Activated naive CD4-positive, alpha-beta T cell (primary cell): ENCODE results near the gene TMEM134.
"Not testable (repeated sequence)": the region's sequence is repeated elsewhere in the genome, so short reads cannot be mapped to it uniquely, and the experiment has no call there.

Experiments used
- DNase-seq, 4 experiments: peaks; one replicate each; lab custom pipeline; 2025; lab: John Stamatoyannopoulos, UW

Gene TMEM134, protein sequence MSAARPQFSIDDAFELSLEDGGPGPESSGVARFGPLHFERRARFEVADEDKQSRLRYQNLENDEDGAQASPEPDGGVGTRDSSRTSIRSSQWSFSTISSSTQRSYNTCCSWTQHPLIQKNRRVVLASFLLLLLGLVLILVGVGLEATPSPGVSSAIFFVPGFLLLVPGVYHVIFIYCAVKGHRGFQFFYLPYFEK

DNA sequence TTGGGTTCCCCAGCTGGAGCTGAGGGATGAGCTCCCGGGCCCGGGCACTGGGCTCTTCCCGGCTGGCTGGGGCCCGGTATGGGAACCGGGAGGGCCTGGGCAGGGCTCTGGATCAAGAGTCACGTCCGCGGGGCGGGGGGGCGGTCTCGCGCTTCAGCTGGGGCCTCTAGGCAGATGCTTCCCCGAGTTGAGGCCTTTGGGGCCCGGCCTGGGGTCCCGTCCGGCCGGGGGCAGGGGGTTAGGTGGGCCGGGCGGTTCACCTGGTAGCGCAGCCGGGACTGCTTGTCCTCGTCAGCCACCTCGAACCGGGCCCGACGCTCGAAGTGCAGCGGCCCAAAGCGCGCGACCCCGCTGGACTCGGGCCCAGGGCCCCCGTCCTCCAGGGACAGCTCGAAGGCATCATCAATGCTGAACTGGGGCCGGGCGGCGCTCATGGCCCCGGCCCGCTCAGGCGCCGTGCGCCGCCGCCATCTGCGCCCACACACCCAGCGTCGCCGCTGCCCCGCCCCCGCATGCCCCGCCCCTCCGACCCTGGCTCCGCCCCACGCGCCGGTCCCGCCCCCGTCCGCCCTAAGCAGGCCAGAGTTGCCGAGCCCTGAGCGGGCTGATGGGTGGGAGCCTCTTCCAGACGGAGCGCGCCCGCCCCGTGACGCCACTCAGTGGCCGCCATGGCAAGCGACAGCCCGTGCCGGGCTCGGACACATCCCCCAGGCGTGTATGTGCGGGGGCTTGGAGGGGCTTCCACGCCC is at the start of gene TMEM134:
Gene TMEM134, minus strand, starts transcription at position 493 of the 749 bp plus-strand sequence. Its CDS starts 59 bp downstream, at position 434.
- peak; percentile 85 to 93 (median 90) for DNase-seq

DNA sequence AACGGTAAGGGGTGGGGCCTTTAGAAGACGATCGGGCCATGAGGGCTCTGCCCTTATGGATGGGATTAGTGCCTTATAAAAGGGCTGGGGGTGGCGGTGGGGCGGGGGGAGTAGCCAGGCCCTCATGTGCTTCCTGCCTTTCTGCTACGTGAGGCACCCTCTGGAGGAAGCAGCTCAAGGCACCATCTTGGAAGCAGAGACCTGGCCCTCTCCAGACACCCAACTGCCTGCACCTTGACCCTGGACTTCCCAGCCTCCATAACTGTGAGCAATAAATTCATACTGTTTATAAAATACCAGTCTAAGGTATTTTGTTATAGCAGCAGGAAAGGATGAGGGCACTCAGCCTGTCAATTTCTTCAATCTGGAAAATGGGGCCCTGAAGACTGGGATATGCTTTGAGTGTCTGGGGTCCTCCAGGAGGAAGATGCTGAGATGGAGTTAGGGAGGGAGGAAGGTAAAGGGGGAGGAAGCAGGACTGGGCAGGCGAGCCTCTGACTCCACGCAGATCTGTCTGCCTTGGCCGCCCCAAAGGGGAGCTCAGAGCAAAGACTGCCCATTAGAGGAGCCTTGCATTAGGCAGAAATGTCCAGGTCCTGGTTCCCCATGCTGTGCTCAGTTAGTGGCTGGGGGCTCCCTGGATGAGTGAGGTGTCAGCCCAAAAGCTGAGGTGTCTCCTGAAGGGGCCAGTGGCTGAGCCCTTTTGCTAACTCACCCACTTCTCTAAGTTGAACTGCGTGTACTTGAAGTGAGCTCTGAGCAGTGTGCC is 48.9 kb upstream of the TMEM134 start:
- DNase-seq: no peak

DNA sequence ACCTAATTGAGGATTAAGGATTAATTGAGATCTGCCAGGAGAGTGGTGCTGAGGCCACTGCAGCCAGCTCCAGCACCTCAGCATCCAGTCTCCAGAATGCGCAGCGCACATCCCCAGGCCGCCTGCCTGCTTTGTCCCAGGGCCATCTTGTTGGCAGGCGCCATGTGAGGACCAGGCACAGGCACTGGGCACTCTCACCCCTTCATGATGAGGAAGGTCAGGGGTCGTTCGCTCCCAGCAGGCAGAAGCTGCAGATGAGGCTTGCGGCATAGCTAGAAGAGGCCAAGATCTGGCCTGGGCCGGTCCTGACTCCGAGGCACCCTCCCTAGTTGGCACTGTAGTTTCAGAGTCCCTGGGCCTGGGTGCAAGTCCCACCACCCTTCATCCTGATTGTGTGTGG is 47.8 kb upstream of the TMEM134 start:
- DNase-seq: no peak

DNA sequence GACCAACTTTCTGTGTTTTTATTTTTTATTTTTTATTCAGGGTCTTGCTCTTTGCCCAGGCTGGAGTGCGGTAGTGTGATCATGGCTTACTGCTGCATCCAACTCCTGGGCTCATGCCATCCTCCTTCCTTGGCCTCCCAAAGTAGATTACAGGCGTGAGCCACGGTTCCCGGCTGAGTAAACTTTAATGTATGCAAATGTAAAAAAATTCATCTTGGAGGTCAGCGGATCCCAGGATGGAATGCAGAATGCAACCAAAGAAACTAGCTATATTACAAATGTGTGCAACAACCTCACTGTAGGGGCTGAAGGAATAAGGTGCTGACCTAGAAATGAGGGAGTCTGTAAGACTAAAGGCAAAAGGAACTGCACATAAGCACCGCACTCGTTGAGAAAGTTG is 45.1 kb upstream of the TMEM134 start:
- DNase-seq: no peak

DNA sequence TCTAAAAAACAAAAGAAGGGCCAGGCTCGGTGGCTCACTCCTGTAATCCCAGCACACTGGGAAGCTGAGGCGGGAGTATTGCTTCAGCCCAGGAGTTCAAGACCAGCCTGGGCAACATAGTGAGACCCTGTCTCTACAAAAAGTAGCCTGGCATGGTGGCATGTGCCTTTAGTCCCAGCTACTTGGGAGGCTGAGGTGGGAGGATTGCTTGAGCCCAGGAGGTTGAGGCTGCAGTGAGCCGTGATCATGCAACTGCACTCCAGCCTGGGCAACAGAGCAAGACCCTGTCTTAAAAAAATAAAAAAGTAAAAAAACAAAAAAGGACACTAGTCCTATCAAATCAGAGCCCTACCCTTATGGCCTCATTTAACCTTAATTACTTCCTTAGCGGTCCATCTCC is 42.5 kb upstream of the TMEM134 start:
- not testable (repeated sequence) for DNase-seq

DNA sequence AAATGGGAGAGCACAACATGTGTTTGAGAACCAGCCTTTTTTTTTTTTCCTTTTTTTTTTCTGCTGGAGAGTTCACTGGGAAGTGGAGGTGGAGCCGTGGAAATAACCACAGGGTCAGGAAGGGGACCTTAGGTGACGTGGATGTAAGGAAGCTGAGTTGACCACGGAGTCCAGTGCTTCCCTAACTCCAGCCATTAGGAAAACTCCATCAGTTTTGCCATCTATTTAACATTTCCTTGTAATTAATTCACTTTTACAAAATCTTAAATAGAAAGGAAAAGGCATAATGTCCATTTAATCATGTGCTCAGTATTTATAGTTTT is 40.9 kb upstream of the TMEM134 start:
- no peak for DNase-seq

DNA sequence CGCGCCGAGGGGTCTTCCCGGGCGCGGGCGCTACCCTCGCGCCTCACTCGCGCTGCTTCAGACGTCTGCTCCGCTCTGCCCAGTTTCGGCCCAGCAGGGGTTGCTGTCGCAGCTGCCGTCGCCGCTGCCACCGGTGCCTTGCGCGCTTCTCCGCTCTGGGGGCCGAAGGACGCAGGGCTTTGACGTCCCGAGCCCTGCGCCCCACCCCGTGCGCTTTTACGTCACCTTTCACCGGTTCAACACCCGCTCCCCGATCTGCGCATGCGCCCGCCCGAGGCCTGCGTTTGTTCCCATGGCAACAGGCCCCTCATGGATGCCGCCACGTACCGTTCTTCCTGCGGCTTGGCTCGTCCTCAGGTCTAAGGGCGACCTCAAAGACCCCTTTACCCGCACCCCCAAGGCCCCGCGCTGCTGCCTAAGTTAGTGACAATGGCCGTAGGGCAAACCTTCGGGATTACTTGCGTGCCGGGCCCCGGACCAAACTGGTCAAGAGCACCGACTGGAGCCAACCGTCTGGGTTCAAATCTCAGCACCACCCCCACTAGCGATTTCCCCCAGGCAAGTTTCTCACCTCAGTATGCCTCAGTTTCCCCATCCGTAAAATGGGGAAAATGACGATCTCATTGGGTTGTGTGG is 39.6 kb upstream of the TMEM134 start:
- peak; percentile 96 to 99 (median 98) for DNase-seq

DNA sequence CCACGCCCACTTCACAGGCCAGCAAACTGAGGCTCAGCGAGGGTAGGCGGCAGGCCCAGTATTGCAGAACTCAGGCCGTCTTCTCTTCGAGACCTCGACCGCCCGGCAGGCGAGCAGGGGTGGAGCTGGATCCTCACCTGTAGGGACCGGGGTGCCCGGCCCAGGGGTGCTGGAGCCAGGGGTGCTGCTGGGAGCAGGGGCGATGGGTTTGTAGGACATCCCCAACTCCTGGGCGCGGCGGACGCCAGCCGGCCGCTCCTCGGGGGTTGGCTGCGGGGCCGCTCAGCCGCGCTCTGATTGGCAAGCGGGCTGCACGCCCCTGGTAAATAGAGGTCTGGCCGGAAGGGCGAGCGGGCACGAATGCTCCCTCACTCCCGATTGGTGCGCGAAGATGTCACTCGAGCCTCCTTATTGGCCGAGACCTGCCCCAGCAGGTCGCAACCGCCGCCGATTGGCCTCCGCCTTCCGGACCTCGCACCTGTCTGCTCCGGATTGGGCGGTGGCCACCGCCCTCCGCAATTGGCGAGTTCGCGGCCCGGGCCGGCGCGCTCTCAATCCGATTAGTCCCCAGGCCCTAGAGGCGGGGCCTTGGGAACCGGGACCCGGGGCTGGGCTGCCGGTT is 38.9 kb upstream of the TMEM134 start, which contains the start of gene CDK2AP2:
Gene CDK2AP2, minus strand, starts transcription at position 299 of the 622 bp plus-strand sequence. Its CDS starts 80 bp downstream, at position 219.
- DNase-seq: peak; percentile 90 to 96 (median 92)

DNA sequence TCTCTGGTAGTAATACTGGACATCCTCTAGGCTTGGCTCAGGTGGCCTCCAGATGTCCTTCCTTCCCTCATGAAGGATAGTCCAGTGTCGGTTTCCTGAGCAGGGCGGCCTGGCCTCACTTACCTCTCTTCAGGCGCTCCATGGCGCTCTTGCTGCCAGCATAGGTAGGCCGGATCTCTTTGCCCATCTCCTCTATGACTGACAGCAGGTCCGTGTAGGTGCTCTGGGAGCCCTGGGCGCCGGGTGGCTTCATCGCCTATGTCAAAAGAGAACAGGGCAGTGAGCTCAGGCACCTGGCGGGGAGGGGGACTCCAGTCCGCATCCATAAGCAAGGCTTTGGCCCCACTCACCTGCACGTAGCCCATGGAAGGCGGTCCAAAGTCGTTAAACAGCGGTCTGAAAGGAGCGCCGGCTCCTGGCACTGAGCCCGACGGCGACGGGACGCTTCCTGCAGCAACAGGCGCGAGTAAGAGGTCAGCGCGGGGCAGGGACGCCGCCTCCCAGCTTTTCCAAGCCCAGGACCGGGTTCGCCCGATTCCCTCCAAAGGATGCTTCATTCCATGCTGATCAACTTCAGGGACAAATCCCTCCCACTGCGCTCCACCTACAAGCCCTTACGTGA is 38.3 kb upstream of the TMEM134 start:
- peak in 1 of 4 experiments; percentile 53 for DNase-seq

DNA sequence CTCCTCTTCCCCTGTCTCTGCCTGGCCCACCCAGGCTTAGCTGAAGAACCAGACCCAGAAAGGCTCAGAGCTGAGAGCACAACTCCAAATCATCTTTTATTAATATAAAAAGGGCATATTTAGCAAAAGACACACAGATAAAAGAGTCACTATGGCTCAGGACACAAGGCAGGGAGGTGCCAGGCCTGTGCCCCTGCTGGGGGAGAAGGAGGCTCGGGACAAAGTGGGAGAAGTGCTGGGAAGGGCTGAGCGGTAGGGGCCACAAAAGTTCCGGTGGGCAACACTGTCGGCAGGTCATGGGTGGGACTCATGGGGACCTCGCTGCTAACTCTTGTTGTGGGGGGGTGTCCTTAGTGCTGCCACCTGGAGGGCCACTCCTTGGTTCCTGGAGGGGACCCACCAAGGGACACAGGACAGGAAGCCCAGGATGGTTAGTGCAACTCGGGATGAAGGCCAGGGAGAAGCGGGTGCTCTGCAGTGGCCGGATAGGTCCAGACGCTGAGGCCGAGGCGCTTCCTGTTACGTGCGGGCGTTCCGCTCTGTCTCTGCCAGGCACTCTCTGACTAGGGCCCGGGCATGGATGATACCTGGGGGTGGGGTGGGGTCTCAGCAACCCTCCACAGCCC is 37.5 kb upstream of the TMEM134 start:
- no peak for DNase-seq

DNA sequence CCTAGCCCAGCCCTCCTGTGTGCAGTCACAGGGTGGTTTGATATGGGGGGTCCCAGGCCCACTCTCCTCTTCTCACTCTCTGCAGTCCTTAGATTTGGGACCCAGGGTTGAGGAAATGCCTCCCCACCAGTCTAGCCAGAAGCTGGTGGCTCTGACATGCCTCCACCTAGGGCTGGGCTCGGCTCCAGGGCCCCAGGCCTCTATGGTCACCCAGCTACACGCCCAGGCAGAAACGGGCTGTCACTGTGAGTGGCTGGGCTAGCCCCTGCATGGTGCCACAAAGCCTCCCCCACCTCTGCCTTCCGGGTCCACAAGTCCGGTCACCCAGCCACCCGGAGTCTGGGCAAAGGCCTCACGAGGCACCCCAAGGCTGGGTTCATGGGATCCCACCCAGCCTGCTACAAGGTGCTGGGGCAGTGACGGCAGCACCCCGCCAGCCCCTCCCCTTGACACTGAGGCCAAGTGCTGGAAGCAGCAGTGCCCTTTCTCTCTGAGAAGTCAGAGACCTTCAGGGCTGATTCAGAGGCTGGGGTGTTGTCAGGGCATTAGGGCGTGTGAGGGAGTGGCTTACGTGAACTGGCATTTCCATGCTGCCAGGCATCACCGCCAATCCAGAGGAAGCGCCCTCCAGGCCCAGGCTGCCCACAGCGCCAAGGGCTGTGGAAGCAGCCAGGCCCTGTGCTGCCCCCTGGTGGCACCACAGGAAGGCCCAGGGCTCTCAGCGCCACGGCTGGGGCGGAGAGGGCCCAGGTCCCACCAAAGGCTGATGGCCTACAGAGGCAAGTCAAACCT is 36.8 kb upstream of the TMEM134 start:
- DNase-seq: peak; percentile 74 to 86 (median 79)

DNA sequence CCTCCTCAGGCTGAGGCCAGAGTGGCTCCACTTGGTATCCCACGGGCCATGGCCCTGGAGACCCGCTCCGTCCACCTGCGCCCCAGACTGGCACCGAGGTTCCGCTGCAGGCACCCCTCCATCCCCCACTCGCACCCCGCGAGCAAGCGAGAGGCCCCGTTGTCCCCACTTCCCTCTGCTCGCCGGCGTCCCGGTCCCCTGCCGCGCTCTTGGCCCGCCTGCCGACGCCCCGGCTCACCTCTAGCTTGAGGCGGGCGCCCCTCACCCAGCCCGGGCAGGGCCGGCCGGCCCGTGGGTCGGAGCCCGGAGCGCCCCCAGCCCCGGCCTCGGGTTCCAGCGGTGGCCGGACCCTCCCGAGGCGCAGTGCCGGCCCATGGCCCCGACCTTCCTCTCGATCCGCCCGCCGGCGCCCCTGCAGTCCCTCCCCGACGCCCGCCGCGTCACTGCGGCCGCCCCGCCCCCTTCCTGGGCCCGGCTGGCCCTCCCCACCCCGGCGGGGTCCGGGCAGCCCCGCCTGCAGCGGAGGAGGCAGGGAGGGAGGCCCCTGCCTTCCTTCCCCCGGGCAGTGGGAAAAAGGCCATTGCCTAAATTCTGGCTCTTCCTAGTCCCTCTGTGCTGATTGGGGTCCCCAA is 36.0 kb upstream of the TMEM134 start, which contains the start of gene PITPNM1:
Gene PITPNM1, minus strand, starts transcription at position 414 of the 632 bp plus-strand sequence. CDS start 1,183 bp downstream, outside the sequence.
- DNase-seq: peak in 3 of 4 experiments; percentile 28 to 65 (median 35)

DNA sequence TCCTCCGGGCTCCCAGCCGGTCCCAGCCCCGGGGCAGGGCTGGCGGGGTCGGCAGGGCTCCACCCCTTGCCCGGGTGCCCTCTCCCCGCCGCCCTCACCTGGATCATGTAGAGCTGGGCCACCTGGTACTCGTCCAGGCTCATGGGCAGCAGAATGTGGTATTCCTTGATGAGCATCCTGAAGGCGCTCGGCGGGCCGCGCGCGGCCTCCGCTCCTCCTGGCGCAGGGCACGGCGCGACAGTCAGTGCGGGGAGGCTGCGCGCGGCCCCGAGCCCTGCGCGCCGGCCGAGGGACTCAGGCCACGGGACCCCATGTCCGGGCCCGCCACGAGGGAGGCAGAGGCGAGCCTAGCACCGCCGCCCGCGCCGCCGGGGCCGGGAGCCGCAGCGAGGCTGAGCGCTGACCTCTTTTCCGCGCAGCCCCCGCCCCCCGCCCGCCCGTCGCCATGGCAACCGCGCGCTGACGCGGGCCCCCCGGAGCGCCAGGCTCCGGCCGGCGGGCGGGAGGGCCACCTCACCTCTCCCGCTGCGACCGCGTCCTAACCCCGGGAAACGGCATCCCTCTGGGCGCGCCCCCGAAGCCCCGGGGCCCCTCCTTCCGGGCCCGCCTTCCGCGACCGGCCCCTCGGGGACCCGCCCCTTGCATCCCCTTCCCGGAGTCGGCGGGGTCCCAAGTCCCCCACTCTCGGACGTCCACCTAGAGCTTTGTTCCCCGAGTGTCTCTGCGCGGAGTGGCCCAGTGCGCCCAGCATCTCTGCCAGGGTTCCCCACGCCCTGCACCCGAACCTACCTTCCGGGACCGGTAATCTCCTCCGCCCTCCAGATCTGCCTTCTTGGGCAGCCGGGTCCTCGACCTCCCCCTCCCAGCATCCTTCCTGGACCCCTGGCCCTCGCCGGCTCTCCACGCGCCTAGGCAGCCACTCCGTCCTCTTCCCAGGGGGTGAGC is 35.2 kb upstream of the TMEM134 start:
- peak in 1 of 4 experiments; percentile 31 for DNase-seq

DNA sequence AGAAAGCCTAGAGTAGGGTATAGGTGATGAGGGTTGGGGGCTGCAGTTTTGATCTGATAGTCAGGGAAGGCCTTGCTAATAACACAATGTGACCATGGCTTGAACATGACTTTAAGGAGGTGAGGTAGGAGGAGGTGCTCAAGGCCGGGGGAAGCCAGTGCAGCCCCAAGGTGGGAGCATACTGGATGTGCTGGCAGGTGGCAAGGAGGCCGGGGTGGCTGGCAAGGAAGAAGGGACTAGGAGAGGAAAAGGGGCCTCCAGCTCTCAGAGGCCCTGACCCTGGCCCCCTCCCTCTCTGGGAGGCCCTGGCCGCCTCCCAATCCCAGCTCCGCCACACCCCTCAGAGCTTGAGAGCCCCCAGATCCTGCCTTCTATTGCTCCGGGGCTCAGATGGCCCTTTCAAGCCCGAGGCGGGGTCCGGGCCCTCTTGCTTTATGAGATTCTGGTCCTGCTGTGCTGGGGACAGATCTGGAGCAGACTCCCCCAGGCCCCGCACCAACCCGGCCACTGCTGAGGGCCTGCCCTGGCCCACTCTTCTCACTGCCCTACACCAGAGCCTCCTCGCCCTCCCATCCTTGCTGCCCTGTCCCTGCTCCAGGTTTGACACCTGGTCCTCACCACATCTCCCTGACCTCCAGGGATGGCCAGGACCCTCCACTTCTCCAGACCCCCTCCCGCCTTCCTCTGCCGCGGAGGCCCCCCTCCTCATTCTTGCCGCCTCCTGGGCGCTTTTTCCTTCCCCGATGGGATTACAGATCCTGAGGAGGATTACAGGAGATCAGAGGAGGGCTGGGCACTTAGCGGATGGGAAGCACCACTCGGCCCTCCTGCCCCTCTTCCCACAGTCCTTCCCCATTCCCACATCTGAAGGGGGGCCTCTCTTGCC is 34.3 kb upstream of the TMEM134 start:
- no peak for DNase-seq

DNA sequence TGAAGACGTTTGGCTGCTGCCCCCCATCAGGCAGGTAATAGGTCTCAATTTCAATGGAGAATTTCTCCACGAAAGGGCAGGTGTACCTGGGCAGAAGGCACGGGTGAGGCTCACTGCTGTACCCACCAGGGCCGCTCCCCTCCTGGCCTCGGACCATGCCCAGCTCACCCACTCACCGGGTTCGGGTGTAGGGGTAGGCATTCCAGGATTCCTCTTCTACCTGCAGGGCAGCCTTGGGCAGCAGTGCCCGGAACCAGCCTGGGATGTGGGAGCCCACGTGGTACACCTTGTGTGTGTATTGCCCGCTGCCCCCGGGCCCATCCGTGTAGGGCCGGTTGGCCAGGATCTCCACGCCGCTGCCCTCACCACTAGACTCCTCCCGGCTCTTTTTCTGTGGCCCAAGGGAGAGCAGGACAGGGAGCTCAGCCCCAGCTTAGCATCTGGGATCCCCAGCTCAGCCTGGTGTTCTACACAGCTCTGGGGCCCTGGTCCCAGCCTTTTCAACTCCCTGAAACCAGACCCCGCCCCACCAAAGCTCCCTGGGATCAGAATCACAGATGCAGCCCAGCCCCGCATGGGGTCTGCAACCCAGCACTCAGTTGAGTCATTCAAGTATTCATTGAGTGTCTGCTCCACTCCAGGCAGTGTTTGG is 33.4 kb upstream of the TMEM134 start:
- no peak for DNase-seq

DNA sequence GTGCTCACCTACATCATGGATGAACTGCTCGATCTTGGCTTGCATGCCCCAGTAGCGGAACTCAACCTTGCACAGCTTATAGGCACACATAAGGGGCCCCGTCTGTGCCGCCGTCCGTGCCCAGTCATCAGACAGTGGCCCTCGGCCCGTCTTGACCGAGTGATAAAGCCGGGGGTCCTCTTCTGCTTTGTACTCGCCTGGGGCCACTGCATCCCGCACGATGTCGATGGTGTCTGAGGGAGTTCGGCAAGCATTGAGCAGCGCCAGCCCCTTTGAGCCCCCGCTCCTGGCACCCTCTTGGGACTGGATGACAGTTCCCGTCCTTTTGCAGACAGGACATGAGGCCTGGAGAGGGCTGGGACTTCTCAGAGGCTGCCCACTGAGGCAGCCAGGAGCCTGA is 32.8 kb upstream of the TMEM134 start:
- DNase-seq: no peak
